Mucosa of descending colon (tissue), 3 donors: ENCODE data around the gene ZNF609. TPM values are rescaled to one million over a fixed set of nuclear protein-coding genes. Genes with fewer than 3 reads are reported as not detected.

ENCODE experiments used
- ATAC-seq: fragments of 200-7000 bp; cut with Tn5 transposase; one replicate; pipeline ENCODE4 v1.9.1; 2020; ENCODE audit warnings: mild to moderate bottlenecking, moderate library complexity
- DNase-seq, 3 donors: peaks; one replicate each; pipeline ENCODE4 v3.0.0-alpha.2; 2020
- H3K36me3 ChIP-seq: fragments of 200-600 bp; one replicate; pipeline ENCODE4 v1.8.0; 2021; ENCODE audit warnings: low read depth, mild to moderate bottlenecking
- H3K4me1 ChIP-seq: fragments of 200-600 bp; one replicate; pipeline ENCODE4 v1.8.0; 2021; ENCODE audit warnings: low read depth, mild to moderate bottlenecking
- H3K4me3 ChIP-seq: fragments of 200-600 bp; one replicate; pipeline ENCODE4 v1.8.0; 2021; ENCODE audit warnings: mild to moderate bottlenecking
- H3K9me3 ChIP-seq: fragments of 200-600 bp; one replicate; pipeline ENCODE4 v1.8.0; 2021; ENCODE audit warnings: mild to moderate bottlenecking
- CTCF ChIP-seq: fragments of 200-600 bp; IDR thresholded peaks from one replicate; pipeline ENCODE4 v1.8.0; 2022; ENCODE audit warnings: antibody characterized with exemption, mild to moderate bottlenecking
- intact Hi-C, 2 donors: fragments of 100-400 bp; cut with DNase I in 1 of 2; cut with micrococcal nuclease in 1 of 2; formaldehyde crosslinking; loops; one replicate each; pipeline versions ENCODE4 v1.11.0 to v1.11.1; 2022; cut with DNase I, micrococcal nuclease
- total RNA-seq, 3 donors: library from RNA; stranded (reverse); fragmentation: NEBNext Ultra II Directional in 2 of 3; extraction: Animal tissue kit (Norgen Biotek cat#: 25700) in 2 of 3; gene quantifications; one replicate each; pipeline versions ENCODE4 v1.2.1 to v1.2.4, GENCODE V29; 2021 to 2023
- donor health status: DM: no; HTN: no; CAD: no; lungs with moderate emphysema.
- donor health status: DM: no; HTN: no; CAD: no.
- donor health status: DM: no; HTN: yes; CAD: no.

The ZNF609 gene
- total RNA-seq, 3 donors from 2014 or later = 25.4 to 49.2 (median 29.5) TPM

GRCh38 chr15:64566629-64567427 is 106.5 kb downstream of the ZNF609 start:
- DNase-seq (peak in 1 of 3 donors; percentile 35), ATAC-seq (peak; percentile 90)
- intact Hi-C loops = no loop called here
- H3K36me3 ChIP-seq = no peaks in the 10 kb centered on the region
- no peak for TF ChIP-seq CTCF
- no peak overlapping the region for H3K4me3 ChIP-seq
- H3K4me1 ChIP-seq = peaks cover 11% of the 10 kb centered on the region
- no peaks in the 10 kb centered on the region for H3K9me3 ChIP-seq

- Histone ChIP-seq H3K9me3 (no peaks in the 10 kb centered on the region), H3K4me1 (peaks cover 7% of the 10 kb centered on the region), H3K36me3 (no peaks in the 10 kb centered on the region), H3K4me3 (no peak overlapping the region)
- DNase-seq = no peak
- ATAC-seq = no peak
- intact Hi-C loops = no loop called here
- no peak for TF ChIP-seq CTCF
These were observed 108.4 kb downstream of the ZNF609 start for GRCh38 chr15:64568765-64569164.

GRCh38 chr15:64571857-64572291 is 111.5 kb downstream of the ZNF609 start:
- peak in 1 of 3 donors; percentile 22 for DNase-seq
- peak; percentile 89 for ATAC-seq
- Histone ChIP-seq H3K4me3 (no peak overlapping the region), H3K9me3 (no peaks in the 10 kb centered on the region), H3K4me1 (peaks cover 7% of the 10 kb centered on the region), H3K36me3 (no peaks in the 10 kb centered on the region)
- intact Hi-C loops = no loop called here
- TF ChIP-seq CTCF = no peak

GRCh38 chr15:64572856-64573255 is 112.5 kb downstream of the ZNF609 start:
- Histone ChIP-seq H3K4me3 (no peak overlapping the region), H3K36me3 (no peaks in the 10 kb centered on the region), H3K4me1 (peaks cover 7% of the 10 kb centered on the region), H3K9me3 (no peaks in the 10 kb centered on the region)
- TF ChIP-seq CTCF = no peak
- ATAC-seq = no peak
- DNase-seq = no peak
- intact Hi-C loops = no loop called here

GRCh38 chr15:64574301-64575017 is 114.1 kb downstream of the ZNF609 start:
- no peak for DNase-seq
- Histone ChIP-seq H3K36me3 (no peaks in the 10 kb centered on the region), H3K4me3 (no peak overlapping the region), H3K9me3 (no peaks in the 10 kb centered on the region), H3K4me1 (peaks cover 7% of the 10 kb centered on the region)
- no peak for TF ChIP-seq CTCF
- ATAC-seq = peak; percentile 35
- intact Hi-C loops = no loop called here
